ENCODE results near the gene RXRG. TPM values are rescaled to one million over a fixed set of nuclear protein-coding genes. Genes with fewer than 3 reads are reported as not detected.

RXRG gene
- total RNA-seq, 2 donors from 2014 or later: 2.5 to 9.8 TPM

DNA sequence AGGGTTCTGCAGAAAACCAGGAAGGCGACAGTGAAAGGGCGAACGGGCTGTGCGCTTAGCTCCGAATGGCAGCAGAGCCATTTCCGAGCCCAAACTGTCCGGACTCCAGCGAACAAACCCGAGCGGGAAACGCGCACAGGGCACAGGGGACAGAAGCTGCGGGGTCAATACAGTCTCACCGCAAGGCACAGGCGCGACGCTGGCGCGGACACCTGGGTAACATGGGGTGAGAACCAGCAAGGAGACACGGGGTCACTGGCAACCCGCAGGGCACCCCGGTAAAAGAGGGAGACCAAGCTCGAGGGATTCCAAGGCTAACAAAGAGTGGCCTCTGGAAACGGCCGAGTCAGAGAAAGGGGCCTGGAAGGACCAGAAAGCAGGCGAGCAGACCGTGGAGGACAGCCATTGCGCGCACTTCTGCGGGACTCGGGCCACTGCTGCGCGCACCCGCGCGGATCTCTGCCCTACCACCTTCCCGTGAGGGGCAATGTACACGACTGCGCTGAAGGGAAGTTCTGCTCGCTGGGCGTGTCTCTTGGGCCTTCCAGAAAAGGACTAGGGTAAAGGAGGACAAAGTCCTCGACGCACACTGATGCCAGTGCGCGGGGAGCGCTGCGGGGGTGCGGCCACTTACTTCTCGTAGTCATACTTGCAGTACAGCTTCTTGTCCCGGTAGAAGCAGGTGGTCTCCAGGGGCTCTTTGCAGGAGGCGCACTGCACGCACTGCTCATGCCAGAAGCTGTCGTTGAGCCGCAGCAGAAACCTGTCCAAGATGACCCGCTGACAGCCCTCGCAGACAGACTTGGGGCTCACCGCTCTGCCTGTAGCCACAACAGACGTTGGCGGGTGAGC, 92.3 kb downstream of the RXRG start:
- Histone ChIP-seq H3K4me3 (ENCODE audit: low read length) (peak overlapping the region; percentile 78), H3K36me3 (ENCODE audit: control insufficient read depth, insufficient read depth, low read length) (no peaks in the 10 kb centered on the region), H3K27me3 (ENCODE audit: control insufficient read depth, insufficient read depth, low read length, poor library complexity, severe bottlenecking) (peaks cover 97% of the 10 kb centered on the region), H3K9ac (ENCODE audit: extremely low read depth, low read length, poor library complexity, severe bottlenecking) (no peak overlapping the region), H3K9me3 (ENCODE audit: control insufficient read depth, low read length) (no peaks in the 10 kb centered on the region), H3K27ac (ENCODE audit: low read depth, low read length) (no peak overlapping the region), H3K4me1 (ENCODE audit: control insufficient read depth, insufficient read depth, low read length) (peaks cover 35% of the 10 kb centered on the region)
- 2% methylated on average over 41 to 59 of the region's 59 CpGs for WGBS, 2 experiments (ENCODE audit: insufficient coverage in 1 of 2, insufficient read length in 1 of 2)
- TF ChIP-seq, protein P1, sequence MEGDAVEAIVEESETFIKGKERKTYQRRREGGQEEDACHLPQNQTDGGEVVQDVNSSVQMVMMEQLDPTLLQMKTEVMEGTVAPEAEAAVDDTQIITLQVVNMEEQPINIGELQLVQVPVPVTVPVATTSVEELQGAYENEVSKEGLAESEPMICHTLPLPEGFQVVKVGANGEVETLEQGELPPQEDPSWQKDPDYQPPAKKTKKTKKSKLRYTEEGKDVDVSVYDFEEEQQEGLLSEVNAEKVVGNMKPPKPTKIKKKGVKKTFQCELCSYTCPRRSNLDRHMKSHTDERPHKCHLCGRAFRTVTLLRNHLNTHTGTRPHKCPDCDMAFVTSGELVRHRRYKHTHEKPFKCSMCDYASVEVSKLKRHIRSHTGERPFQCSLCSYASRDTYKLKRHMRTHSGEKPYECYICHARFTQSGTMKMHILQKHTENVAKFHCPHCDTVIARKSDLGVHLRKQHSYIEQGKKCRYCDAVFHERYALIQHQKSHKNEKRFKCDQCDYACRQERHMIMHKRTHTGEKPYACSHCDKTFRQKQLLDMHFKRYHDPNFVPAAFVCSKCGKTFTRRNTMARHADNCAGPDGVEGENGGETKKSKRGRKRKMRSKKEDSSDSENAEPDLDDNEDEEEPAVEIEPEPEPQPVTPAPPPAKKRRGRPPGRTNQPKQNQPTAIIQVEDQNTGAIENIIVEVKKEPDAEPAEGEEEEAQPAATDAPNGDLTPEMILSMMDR (conservative IDR thresholded peaks at IDR 0.05): no peak
- Mint-ChIP-seq H3K4me3 (peak overlapping the region; percentile 64), H3K4me1 (peaks cover 53% of the 10 kb centered on the region), H3K9me3 (no peaks in the 10 kb centered on the region), H3K27me3 (ENCODE audit: insufficient read depth) (peaks cover 93% of the 10 kb centered on the region), H3K36me3 (ENCODE audit: low read depth) (no peaks in the 10 kb centered on the region), H3K27ac (no peak overlapping the region)
- DNase-seq: peak; percentile 82

DNA sequence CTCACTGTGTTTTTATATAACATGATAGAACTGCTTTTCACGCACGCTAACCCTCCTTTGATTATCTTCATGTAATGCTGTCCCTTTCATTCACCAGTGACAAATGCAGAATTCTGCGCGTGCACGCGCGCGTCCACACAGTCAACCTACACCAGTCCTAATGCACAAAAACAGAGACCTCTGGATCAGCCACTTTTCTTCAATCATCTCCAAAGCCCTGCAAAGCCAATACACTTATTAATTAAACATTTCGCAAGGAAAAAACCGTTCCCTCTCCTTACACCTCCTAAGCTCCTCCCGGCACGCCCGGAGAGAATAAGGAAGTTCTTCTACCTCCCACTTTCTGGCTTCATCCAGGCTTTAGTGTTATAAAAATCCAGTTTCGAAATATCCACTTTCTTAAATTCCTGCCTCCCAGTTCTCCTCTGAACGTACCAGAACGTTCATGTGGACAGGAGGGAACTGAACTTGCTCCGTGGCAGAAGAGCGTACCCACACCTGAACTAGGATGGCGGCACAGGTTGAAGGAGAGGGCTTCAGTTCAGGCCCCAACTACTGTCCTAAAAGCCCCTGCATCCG, 93.0 kb downstream of the RXRG start:
- H3K27ac ChIP-seq (ENCODE audit: low read depth, low read length): no peak overlapping the region
- no peak overlapping the region for H3K9ac ChIP-seq (ENCODE audit: extremely low read depth, low read length, poor library complexity, severe bottlenecking)
- no peaks in the 10 kb centered on the region for H3K36me3 ChIP-seq (ENCODE audit: control insufficient read depth, insufficient read depth, low read length)
- TF ChIP-seq, protein P1 (conservative IDR thresholded peaks at IDR 0.05): no peak
- Mint-ChIP-seq H3K9me3 (no peaks in the 10 kb centered on the region), H3K4me3 (peak overlapping the region; percentile 64), H3K27ac (no peak overlapping the region), H3K27me3 (ENCODE audit: insufficient read depth) (peaks cover 88% of the 10 kb centered on the region), H3K4me1 (peaks cover 57% of the 10 kb centered on the region), H3K36me3 (ENCODE audit: low read depth) (no peaks in the 10 kb centered on the region)
- H3K4me1 ChIP-seq (ENCODE audit: control insufficient read depth, insufficient read depth, low read length): peaks cover 28% of the 10 kb centered on the region
- H3K4me3 ChIP-seq (ENCODE audit: low read length): peak overlapping the region; percentile 78
- 4 to 8% methylated on average over 10 to 20 of the region's 20 CpGs for WGBS, 2 experiments (ENCODE audit: insufficient coverage in 1 of 2, insufficient read length in 1 of 2)
- DNase-seq: no peak
- peaks cover 90% of the 10 kb centered on the region for H3K27me3 ChIP-seq (ENCODE audit: control insufficient read depth, insufficient read depth, low read length, poor library complexity, severe bottlenecking)
- H3K9me3 ChIP-seq (ENCODE audit: control insufficient read depth, low read length): no peaks in the 10 kb centered on the region

Other genes starting within 250 kb of the RXRG start
- gene LMX1A, start 88.4 kb downstream of the RXRG start, total RNA-seq: 1 to 10 TPM in 1 of 2 donors, under 1 TPM in 1; 0.13 to 1.6 TPM
- not detected for gene LRRC52, start 98.9 kb upstream of the RXRG start, total RNA-seq
- gene MGST3, start 186.1 kb upstream of the RXRG start, total RNA-seq: 100 to 1,000 TPM; 113 to 147 TPM